HG03045 (cell line): ENCODE data around the gene PRKCD.
"Not testable (repeated sequence)": the region's sequence is repeated elsewhere in the genome, so short reads cannot be mapped to it uniquely, and the experiment has no call there.

Experiments
- ATAC-seq: cut with Tn5 transposase; IDR thresholded peaks from one replicate; pipeline ENCODE4 v1.9.1; 2021; ENCODE audit warnings: mild to moderate bottlenecking, moderate library complexity; ENCODE audit not compliant: unreplicated experiment

The PRKCD gene

DNA sequence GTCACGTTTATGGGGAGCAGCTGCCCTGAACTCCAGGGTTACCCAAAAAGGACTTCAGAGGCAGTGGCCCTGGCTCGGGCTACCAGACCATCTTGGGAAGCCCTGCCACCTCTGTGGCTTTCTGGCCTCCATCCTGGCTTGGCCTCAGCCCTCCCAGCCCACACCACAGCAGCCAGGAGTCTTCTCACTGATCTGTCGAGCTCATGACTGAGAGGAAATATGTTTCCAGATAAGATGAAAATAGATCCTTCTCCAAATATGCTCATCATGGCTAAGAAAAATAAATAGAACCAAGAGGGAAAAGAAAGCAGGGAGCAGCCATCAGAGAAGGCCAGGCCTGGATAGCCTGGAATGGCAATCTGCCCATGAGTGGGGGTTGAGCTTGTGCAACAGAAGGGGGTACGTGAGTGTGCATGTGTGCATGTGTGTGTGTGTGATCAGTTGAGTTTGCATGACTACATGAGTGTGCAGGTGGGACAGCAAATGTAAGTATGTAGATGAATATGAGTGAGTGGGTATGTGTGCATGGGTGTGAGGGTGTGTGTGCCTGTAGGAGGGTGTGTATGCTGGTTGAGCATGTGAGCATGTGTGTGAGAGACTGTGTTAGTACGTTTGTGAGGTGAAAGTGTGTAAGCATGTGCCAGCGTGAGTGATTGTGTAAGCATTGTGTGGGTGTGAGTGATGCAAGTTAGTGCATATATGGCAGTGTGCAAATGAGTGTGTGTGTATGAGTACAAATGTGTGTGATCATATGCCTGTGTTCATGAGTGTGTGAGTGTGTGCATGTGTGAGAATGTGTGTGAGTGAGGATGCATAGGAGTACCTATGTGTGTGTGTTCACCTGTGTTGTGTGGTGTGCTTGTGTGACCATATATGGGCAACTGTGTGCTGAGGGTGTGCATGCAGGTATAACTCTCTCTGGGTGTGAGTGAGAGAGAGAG is 20.8 kb upstream of the PRKCD start:
- no peak for ATAC-seq

DNA sequence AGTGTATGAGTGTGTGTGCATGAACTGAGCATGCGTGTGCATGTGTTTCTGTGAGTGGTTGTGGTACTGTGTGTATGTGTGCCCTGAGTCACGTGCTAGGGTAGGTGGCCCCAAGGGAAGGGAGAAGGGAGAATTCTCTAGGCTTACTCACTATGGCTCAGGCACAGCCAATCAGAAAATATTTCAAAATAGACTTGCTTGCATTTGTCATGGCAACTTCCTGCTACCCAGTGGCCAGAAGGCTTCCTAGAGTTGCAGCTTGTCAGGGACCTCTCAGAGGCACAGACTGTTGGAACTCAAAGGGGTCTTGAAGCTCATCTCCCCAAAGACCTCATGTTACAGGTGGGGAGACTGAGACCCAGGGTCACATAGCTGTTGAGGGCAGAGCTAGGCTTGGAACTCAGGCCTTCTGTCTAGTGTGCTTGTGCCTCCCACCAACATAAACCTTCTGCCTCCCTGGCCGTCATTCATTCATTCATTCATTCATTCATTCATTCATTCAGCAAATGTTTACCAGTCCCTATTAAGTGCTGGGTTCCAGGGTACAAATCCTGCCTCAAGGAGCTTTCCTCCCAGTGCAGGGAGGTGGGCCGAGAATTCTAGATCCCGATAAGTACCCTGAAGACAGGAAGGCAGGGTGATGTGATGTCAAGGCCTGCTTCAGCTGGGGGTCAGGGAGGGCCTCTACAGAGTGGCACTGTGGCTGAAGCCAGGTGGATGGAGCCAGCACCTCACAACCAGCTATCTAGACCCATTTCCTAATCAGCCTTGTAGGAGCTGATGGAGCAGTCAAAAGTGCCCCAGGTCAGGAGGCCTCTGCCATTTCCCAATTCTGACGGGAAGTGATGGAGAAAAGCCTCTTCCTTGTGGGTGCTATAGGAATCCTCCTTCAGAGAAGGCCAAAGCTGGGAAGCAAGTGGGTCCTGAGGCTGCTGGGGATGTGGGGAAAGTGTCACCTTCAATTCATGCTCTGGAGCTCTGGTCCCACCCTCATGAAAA is 19.9 kb upstream of the PRKCD start:
- ATAC-seq, result no peak

DNA sequence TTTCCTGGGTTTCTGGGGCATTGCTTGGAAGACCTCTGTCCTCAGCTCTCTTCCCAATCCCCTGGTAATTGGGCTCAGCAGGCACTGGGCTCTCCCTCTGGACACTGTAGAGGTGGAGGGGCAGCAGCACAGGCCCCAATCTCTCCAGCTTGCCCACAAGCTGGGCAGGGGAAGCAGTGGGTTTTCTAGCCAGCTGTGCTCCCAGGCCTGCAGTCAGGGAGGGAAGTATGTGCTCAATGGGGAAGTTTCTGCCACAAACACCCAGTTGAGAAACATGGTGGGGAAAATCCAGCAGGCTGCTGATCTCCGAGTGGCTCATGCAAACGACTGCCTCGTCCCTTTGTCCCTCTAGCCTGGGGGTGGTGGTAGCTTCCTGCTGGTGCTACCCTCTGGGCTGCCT is 18.0 kb upstream of the PRKCD start:
- no peak for ATAC-seq

DNA sequence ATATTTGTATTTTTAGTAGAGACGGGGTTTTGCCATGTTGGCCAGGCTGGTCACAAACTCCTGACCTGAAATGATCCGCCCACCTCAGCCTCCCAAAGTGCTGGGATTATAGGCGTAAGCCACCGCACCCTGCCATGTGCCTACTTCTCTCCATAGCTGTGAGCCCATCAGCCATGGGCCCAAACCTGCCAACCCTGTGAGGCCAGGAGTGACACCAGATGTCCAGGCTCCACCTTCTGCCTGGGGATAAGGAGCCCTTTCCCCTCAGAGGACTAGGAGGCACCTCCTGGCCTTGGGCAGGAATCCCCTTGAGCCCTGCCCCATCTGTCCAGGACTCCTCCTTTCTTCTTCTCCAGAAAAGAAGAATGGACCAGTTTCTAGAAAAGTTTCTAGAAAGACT is 16.6 kb upstream of the PRKCD start:
- ATAC-seq, result no peak

DNA sequence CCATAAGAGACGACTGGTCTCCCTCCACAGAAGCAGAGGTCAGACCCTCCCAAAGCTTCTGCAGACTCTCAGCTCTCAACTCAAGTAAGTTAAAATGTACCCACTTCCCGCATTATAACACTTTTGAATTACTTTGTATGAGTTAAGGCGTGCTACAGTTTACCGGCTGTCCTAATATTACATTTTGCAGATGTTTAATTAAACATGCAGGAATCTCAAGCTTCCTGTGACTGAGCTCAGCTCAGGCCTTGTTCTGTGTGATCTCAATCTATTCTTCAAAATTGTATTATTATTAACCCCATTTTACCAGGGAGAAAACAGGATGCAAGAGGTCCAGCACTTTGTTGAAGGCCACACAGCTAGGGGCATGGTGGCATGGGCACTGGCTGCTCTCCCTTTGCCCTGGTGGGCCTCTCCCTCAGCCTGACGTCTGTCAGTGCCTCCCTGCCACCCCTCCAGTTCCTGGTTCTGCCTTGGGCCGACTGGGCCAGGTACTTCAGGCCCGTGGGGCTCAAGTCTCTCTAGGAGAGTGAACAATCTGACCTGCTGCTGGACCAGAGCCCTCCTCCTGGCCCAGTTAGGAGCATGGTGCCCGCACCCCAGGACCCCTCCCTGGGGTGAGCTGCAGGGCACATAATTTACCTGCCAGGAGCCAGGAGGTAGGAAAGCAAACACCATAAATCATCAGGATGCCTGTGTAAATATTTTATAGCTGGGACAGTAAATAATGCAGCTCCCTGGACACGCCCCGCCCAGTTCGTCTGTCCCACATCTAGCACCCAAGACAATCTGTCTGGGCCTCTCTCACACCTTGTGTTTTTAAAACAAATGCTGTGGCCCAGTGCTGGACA is 15.9 kb upstream of the PRKCD start:
- ATAC-seq, result no peak

DNA sequence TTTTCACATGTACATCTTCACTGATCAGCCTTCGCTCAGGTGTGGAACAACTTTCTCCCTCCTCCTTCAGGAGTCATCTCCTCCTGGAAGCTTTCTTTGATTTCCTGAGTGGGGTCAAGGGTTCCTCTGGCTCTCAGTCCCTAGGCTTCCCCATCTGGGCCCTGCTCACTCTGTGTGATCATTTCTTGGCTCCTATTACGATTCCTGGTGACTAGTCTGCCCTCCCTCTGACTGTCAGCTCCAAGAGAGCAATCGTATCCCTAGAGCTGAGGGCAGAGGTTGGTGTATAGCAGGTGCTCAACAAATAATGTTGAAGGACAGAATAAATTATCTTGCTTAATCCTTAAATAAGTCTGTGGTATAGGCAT is 15.3 kb upstream of the PRKCD start:
- ATAC-seq, result no peak

DNA sequence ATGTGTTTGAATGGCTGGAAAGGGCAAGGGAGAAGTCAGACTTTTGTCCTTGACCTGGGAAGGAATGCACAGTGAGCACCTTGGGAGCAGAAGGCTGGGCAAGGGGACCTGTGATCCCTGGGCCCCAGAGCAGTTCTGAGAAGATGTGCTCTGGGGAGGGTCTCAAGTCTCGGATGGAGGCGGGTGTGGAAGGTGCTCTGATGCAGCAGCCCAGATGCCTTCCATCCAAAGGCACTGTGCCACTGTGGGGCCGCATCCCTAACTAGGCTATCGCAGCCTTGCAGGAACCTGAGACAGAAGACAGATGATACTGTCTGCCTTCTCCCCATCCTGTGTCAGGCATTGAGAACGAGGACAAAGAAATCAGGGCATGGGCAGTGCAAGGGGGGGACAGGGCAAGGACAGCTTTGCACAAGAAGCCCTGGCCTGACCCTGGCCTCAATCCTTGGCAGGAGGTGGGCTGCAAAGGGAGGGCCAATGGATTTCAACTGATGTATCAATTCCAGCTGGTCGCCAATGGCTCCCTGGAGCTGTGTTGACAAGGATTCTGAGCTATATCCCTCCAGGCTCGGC is 14.6 kb upstream of the PRKCD start:
- no peak for ATAC-seq

DNA sequence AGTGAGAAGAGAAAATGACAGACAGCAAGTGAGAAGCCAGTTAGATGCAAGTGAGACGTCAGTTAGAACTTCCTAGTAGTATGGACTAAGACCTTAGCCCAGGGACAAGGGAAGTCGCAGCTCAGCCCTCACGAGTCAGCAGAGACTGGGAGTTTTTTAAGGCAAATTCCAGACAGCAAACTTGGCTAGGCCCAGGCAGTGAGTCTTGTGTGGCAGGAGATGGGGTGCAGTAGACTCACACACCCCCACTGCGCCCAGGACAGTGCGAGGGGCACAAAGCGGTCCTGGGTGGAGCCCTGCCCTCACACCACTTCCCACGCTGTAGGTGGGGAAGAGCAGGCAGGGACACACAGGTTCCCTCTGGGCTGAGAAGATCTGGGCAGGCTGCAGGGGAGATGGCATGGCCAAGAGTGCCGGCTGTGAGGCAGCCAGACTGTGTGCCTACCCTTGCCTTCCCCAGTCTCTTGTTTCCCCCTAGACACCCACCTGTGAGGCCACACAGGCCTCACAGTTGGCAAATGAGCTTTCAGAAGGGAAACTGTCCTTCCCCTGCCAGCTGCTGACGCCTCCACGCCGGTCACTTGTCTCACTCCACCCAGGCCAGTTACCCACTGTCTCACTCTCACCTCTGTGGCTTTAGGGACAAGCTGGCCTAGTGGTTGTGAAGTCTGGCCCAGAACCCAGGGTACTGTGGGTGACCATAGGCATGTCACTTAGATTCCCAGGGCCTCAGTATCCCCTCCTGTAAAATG is 13.7 kb upstream of the PRKCD start:
- no peak for ATAC-seq

DNA sequence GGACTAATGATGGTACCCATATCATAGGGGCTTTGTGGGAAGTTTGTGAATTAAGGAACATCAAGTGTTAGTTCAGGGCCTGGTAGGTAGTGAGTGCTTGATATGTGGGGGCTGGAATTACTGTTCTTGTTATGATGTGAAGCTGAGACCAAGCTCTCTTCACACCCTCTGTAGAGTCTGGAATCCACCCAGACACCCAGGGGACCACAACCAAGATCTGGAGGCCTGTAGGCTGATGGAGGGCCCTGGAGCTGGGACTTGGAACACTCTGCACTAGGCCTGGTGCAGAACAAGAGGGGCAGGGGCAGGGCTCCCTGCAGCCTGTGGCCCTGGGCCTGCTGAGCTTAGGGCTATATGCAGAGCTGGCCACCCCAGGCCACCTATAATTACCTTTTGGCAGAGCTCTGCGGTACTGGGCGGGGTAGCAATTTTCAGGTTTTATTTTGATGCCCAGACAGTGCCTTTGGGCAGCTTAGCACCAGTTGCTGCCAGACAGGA is 13.1 kb upstream of the PRKCD start:
- no peak for ATAC-seq

DNA sequence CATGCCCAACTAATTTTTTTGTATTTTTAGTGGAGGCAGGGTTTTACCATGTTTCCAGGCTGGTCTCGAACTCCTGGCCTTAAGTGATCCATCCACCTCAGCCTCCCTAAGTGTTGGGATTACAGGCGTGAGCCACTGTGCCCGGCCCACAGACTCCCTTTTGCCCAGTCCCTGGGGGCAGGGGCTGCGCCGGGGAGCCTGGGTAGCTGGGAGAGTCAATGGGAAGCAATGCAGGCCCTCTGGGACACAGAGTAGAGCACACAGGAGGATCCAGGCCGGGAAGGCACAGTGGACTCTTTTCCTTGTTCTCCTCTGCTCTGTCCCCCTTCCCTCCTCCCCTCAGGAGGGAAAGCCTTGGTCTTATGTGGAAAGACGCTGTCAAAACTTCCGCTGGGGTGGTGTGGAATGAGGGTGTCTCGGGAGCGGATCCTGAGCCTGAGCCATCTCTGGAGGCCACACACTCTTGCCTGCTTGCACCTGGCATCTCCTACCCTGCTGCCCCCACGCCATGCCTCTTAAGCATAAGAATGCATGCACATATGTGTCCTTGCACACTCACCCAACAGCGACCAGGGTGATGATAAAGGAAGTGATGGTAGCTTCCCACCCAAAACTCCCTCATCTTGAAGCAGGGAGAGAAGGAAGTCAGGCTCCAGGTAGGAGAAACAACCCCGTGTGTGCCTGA is 11.9 kb upstream of the PRKCD start:
- no peak for ATAC-seq

DNA sequence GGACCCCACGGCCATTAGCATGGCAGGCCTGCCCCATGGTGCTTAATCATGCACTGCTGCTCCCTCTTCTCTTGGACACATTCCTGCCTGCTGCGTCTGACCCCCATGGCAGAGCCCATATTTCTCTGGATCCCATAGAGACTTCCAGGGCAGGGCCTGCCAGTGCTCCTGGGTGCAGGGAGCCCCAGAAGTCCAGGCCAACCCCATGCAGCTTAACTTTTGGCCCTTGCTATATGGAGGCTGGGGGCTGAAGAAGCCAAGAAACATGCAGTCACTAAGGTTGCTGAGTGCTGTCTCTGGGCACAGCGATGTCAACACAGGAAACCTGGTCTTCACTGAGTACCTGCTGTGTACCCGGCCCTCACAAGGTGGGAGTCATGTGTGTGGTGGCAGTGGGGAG is 11.3 kb upstream of the PRKCD start:
- no peak for ATAC-seq

DNA sequence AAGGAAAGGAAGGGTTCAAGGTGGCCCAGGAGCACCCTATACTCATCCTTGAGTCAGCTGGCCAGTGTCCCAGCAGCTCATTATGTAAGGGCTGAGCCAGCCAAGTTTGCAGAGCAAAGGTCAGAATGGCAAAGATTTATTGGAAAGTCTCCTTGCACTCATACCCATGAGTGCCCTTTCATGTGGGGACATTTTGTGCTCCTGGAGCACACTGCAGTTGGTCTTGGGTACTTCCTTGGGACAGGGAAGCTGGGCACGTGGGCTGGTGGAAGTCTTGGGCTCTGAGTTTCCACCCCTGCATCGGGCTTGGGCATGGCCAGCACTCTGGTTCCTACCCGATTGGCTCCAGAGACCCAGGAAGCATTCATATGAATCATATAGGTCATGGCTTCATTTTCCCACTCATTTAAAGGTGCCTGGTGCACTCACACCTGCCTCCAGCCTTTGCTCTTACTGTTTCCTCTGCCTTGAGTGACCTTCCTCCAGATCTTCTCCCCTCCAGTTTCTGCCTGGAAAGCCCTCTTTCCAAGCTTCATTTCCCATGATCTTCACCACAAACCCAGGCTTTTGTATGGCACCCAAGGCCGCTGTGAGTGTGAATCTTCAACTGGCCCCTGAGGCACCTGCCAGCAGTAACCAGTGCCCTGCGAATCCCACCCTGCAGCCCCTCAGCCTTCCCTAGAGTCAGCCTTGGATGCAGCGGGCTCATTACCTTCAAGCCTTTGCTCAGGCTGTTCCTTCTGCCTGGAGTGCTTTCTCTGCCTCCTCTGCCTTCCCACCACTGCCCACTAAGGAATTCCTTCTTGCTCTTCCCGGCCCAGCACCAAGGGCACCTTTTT is 10.5 kb upstream of the PRKCD start:
- no peak for ATAC-seq

DNA sequence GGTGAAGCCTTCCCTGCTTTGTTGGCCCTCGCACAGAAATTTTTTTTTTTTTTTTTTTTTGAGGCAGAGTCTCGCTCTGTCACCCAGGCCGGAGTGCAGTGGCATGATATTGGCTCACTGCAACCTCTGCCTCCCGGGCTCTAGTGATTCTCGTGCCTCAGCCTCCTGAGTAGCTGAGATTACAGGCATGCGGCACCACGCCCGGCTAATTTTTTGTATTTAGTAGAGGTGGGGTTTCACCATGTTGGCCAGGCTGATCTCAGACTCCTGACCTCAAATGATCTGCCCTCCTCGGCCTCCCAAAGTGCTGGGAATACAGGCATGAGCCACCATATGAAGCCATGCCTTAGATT is 9.9 kb upstream of the PRKCD start:
- not testable (repeated sequence) for ATAC-seq

DNA sequence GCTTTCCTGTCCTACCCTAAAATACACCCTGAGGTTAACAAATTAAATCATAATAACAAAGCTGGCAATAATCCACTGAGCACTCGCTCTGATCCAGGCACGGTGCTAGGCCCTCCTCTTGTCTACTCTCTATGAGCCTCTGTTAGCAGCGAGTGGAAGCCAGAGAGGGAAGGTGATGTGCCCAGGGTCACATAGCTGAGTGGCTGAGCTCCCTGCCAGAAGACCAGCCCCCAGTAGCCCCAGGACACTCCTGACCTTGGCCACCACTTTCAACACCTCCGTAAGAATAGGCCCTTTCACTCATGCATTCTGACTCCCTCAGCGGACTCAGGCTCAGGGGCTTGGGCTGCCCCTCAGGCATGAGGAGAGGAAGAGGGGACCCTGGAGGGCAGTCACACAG is 9.5 kb upstream of the PRKCD start:
- ATAC-seq, result no peak

DNA sequence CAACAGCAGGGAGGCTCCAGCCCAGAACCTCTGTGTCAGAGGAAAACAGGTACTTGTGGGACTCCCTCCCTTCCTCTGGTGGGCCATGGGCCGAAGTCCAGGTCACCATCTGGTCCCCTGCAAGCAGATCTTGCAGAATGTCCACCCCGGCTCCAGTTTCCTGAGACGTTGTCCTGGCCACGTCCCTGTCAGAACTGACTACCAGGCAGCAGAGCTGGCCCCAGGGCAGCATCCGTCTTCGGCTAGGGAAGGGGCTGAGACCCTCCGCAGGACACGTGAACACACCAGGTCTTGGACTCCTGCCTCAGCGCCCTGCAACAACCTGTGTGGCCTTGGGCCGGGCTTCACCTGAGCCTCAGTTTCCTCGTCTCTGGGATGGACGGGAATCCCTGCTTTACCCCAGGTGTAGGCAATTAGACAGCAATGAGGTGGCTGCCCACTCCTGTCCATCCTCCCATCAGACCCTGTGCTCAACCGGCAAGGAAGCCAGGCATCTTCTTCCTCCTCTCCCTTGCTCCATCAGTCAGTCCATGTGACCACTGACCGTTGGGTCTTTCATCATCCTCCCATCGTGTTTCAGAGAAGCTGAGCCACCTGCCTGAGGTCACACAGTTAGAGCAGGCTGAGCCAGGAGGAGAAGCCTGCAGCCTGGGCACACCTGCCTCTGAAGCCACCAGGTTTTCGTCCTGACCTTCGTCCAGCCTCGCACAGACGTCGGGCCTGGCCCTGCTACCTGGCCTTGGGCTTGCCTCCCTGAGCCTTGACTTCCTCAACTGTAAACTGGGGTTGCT is 8.9 kb upstream of the PRKCD start:
- ATAC-seq, result no peak

DNA sequence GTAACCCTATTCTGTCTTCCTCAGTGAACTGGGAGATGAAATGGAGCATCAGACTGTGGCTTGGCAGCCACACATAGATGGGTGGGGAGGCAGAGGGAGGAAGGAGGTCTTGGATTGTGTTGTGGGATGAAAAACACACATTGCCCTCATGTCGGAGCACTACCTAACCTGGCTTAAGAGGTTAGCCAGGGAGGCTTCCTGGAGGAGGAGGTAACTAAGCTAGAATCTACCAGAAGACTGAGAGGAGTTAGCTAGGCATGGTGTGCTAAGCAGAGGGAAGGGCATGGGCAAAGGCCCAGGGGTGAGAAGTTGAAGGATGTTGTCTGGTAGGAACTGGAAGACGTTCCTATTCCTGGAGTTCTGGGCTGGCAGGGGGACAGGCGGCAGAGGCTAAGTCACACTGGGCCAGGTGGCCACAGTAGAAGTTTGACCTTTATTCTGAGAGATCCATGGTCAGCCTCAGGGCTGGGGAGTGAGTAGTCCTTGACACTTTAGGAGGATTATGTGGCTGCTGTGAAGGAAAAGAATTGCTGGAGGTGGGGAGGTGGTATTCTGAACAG is 7.7 kb upstream of the PRKCD start:
- ATAC-seq, result no peak

DNA sequence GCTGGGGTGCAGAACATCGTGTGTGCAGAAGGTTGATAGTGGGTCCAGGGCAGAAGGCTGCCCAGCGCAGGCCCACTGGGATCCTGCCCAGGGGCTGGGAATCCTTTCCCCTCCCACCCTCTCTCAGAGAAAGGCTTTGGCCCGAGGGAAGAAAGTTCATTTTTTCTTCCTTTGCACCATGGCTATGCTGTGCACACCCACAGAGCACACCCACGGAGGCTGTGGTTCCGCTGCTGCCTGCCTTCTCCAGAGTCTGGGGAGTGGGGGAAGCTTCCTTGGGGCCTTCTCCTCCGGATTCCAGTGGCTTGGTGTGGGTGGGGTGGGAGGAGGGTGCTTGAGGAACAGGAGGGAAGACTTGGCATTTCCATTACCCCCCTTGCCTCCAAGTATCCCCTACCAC is 7.0 kb upstream of the PRKCD start:
- ATAC-seq, result no peak
